IMR-90 (cell line): ENCODE results near the gene NGEF.
"Not testable (repeated sequence)": the region's sequence is repeated elsewhere in the genome, so short reads cannot be mapped to it uniquely, and the experiment has no call there.

Experiments
- CTCF ChIP-seq: conservative IDR thresholded peaks from 2 replicates; pipeline ENCODE4 v1.5.1; 2012; ENCODE audit warnings: mild to moderate bottlenecking, low read depth, low read length, improper control_type of control experiment
- MAFK ChIP-seq: IDR thresholded peaks from 2 replicates; pipeline ENCODE4 v1.6.1; 2012; ENCODE audit warnings: low read depth, low read length, improper control_type of control experiment
- MXI1 ChIP-seq: IDR thresholded peaks from 2 replicates; pipeline ENCODE4 v1.6.1; 2012; ENCODE audit warnings: low read depth, mild to moderate bottlenecking, low read length, moderate library complexity, borderline replicate concordance
- POLR2A ChIP-seq: IDR thresholded peaks from 2 replicates; pipeline ENCODE4 v1.6.1; 2012; ENCODE audit warnings: mild to moderate bottlenecking, low read depth, low read length
- RAD21 ChIP-seq: IDR thresholded peaks from 2 replicates; pipeline ENCODE4 v1.6.1; 2012; ENCODE audit warnings: low read length, improper control_type of control experiment
- RFX5 ChIP-seq: IDR thresholded peaks from 2 replicates; pipeline ENCODE4 v1.8.0; 2012; ENCODE audit warnings: low read depth, mild to moderate bottlenecking, low read length, moderate library complexity
- SMC3 ChIP-seq: fragments of 150-350 bp; IDR thresholded peaks from 2 replicates; pipeline ENCODE4 v1.6.1; 2016; ENCODE audit warnings: low read depth, mild to moderate bottlenecking, antibody characterized with exemption, low read length, moderate library complexity

GRCh38 chr2:232852081-232852480 is 161.0 kb downstream of the NGEF start:
- not testable (repeated sequence) for TF ChIP-seq SMC3, CTCF, POLR2A, MAFK, RAD21, MXI1, RFX5
